OCI-LY7 (cell line): ENCODE data around the gene ZNF683.

ENCODE experiments used
- CTCF ChIP-seq: fragments of 200-600 bp; sonication (generic); conservative IDR thresholded peaks from 2 replicates; pipeline ENCODE4 v1.5.1; 2014; ENCODE audit warnings: mild to moderate bottlenecking, antibody characterized with exemption, low read length, moderate library complexity, mixed read lengths
- EZH2phosphoT487 ChIP-seq: fragments of 200-600 bp; sonication (generic); IDR thresholded peaks from 2 replicates; pipeline ENCODE4 v1.6.1; 2018; ENCODE audit warnings: low read depth, borderline replicate concordance, mild to moderate bottlenecking, mixed run types, antibody characterized with exemption, low read length, moderate library complexity, mixed read lengths

GRCh38 chr1:26335774-26336476 is 36.6 kb downstream of the ZNF683 start:
- no peak for TF ChIP-seq CTCF
- TF ChIP-seq EZH2phosphoT487: no peak
